H9 (cell line): ENCODE results near the gene ARHGAP26. TPM values are rescaled to one million over a fixed set of nuclear protein-coding genes. Genes with fewer than 3 reads are reported as not detected.

Source experiments
- DNase-seq: peaks from one replicate; pipeline ENCODE4 v3.0.0-alpha.2; 2017
- H2AFZ ChIP-seq: one replicate; pipeline ENCODE4 v1.6.1; 2013; ENCODE audit warnings: mild to moderate bottlenecking, low read length, control low read depth, moderate library complexity
- H2AK5ac ChIP-seq: 2 replicates; pipeline ENCODE4 v1.6.1; 2013; ENCODE audit warnings: low read length, control low read depth, mixed read lengths; ENCODE audit not compliant: insufficient read length
- H2BK120ac ChIP-seq: one replicate; pipeline ENCODE4 v1.6.1; 2013; ENCODE audit warnings: low read depth, mild to moderate bottlenecking, low read length, control low read depth, inconsistent platforms; ENCODE audit not compliant: poor library complexity, severe bottlenecking
- H2BK12ac ChIP-seq: 2 replicates; pipeline ENCODE4 v1.6.1; 2013; ENCODE audit warnings: low read length, control low read depth, mixed read lengths, low read depth; ENCODE audit not compliant: insufficient read length
- H2BK15ac ChIP-seq: 2 replicates; pipeline ENCODE4 v1.6.1; 2013; ENCODE audit warnings: low read depth, low read length, control low read depth
- H2BK20ac ChIP-seq: one replicate; pipeline ENCODE4 v1.6.1; 2013; ENCODE audit warnings: low read depth, mild to moderate bottlenecking, low read length, control low read depth, inconsistent platforms; ENCODE audit not compliant: poor library complexity, severe bottlenecking
- H2BK5ac ChIP-seq: 2 replicates; pipeline ENCODE4 v1.6.1; 2013; ENCODE audit warnings: low read length, control low read depth, mixed read lengths; ENCODE audit not compliant: insufficient read length
- H3K14ac ChIP-seq: 2 replicates; pipeline ENCODE4 v1.6.1; 2013; ENCODE audit warnings: low read length, control low read depth; ENCODE audit not compliant: insufficient read depth
- H3K18ac ChIP-seq: 2 replicates; pipeline ENCODE4 v1.6.1; 2013; ENCODE audit warnings: low read depth, mild to moderate bottlenecking, mixed read lengths, low read length, control low read depth; ENCODE audit not compliant: insufficient read length
- H3K23ac ChIP-seq: 2 replicates; pipeline ENCODE4 v1.6.1; 2013; ENCODE audit warnings: low read length, control low read depth, mixed read lengths, low read depth; ENCODE audit not compliant: insufficient read length
- H3K23me2 ChIP-seq: 2 replicates; pipeline ENCODE4 v1.6.1; 2013; ENCODE audit warnings: low read depth, mild to moderate bottlenecking, mixed read lengths, low read length, control low read depth; ENCODE audit not compliant: insufficient read length, poor library complexity, severe bottlenecking
- H3K27ac ChIP-seq: 2 replicates; pipeline ENCODE4 v1.5.1; 2013; ENCODE audit warnings: low read length, control low read depth, mixed read lengths, low read depth; ENCODE audit not compliant: insufficient read length
- H3K27me3 ChIP-seq: 2 replicates; pipeline ENCODE4 v1.6.1; 2013; ENCODE audit warnings: low read length, control low read depth, inconsistent platforms; ENCODE audit not compliant: insufficient read depth
- H3K4ac ChIP-seq: 2 replicates; pipeline ENCODE4 v1.6.1; 2013; ENCODE audit warnings: low read depth, mild to moderate bottlenecking, control low read depth, inconsistent platforms, low read length, moderate library complexity
- H3K4me1 ChIP-seq: 2 replicates; pipeline ENCODE4 v1.6.1; 2013; ENCODE audit warnings: low read length, control low read depth, inconsistent platforms; ENCODE audit not compliant: insufficient read depth
- H3K4me2 ChIP-seq: 2 replicates; pipeline ENCODE4 v1.6.1; 2013; ENCODE audit warnings: low read length, control low read depth, mixed read lengths; ENCODE audit not compliant: insufficient read length, insufficient read depth
- H3K56ac ChIP-seq: 2 replicates; pipeline ENCODE4 v1.6.1; 2013; ENCODE audit warnings: low read depth, mild to moderate bottlenecking, mixed read lengths, low read length, control low read depth; ENCODE audit not compliant: insufficient read length
- H3K79me1 ChIP-seq: 2 replicates; pipeline ENCODE4 v1.6.1; 2013; ENCODE audit warnings: low read depth, mild to moderate bottlenecking, moderate library complexity, low read length, control low read depth, inconsistent platforms; ENCODE audit not compliant: insufficient read depth, poor library complexity, severe bottlenecking
- H3K79me2 ChIP-seq: 2 replicates; pipeline ENCODE4 v1.6.1; 2013; ENCODE audit warnings: low read length, control low read depth, inconsistent platforms; ENCODE audit not compliant: insufficient read depth
- H3K9ac ChIP-seq: 2 replicates; pipeline ENCODE4 v1.6.1; 2013; ENCODE audit warnings: low read length, control low read depth, mixed read lengths; ENCODE audit not compliant: insufficient read length; ENCODE audit errors: extremely low read depth
- H3K9me3 ChIP-seq: one replicate; pipeline ENCODE4 v1.6.1; 2013; ENCODE audit warnings: low read depth, low read length, inconsistent platforms; ENCODE audit not compliant: control insufficient read depth
- H3T11ph ChIP-seq: one replicate; pipeline ENCODE4 v1.6.1; 2013; ENCODE audit warnings: mild to moderate bottlenecking, low read length, control low read depth, inconsistent platforms
- H4K20me1 ChIP-seq: one replicate; pipeline ENCODE4 v1.6.1; 2013; ENCODE audit not compliant: control insufficient read depth, insufficient read length, insufficient read depth
- H4K5ac ChIP-seq: 2 replicates; pipeline ENCODE4 v1.6.1; 2013; ENCODE audit warnings: low read depth, mild to moderate bottlenecking, mixed read lengths, low read length, control low read depth; ENCODE audit not compliant: insufficient read length
- H4K8ac ChIP-seq: replicated peaks from 2 replicates; pipeline ENCODE4 v1.6.1; 2013; ENCODE audit warnings: low read length, control low read depth, mixed read lengths, low read depth; ENCODE audit not compliant: insufficient read length
- H4K91ac ChIP-seq: 2 replicates; pipeline ENCODE4 v1.6.1; 2013; ENCODE audit warnings: low read depth, mild to moderate bottlenecking, moderate library complexity, mixed read lengths, low read length, control low read depth; ENCODE audit not compliant: insufficient read length
- H3K27ac Mint-ChIP-seq, 3 experiments: 2 replicates in 2 of 3; 3 replicates in 1 of 3; pipeline ENCODE4 v1.8.0; 2020 to 2021; ENCODE audit warnings: mixed read lengths in 3 of 3, mild to moderate bottlenecking in 1 of 3, moderate library complexity in 1 of 3
- H3K27me3 Mint-ChIP-seq: 2 replicates; pipeline ENCODE4 v1.8.0; 2021; ENCODE audit warnings: low read depth, mild to moderate bottlenecking, moderate library complexity, mixed read lengths
- H3K36me3 Mint-ChIP-seq, 3 experiments: 2 replicates in 2 of 3; 3 replicates in 1 of 3; pipeline ENCODE4 v1.8.0; 2020 to 2021; ENCODE audit warnings: low read depth in 3 of 3, mixed read lengths in 3 of 3; ENCODE audit not compliant: insufficient read depth in 1 of 3
- H3K4me1 Mint-ChIP-seq, 2 experiments: 2 replicates each; pipeline ENCODE4 v1.8.0; 2020; ENCODE audit warnings: mixed read lengths in 2 of 2
- H3K4me3 Mint-ChIP-seq, 2 experiments: 2 replicates in 1 of 2; 3 replicates in 1 of 2; pipeline ENCODE4 v1.8.0; 2020 to 2021; ENCODE audit warnings: mild to moderate bottlenecking in 2 of 2, mixed read lengths in 2 of 2, moderate library complexity in 1 of 2
- H3K9me3 Mint-ChIP-seq, 2 experiments: 2 replicates in 1 of 2; 3 replicates in 1 of 2; pipeline ENCODE4 v1.8.0; 2020; ENCODE audit warnings: mild to moderate bottlenecking in 2 of 2, mixed read lengths in 2 of 2, moderate library complexity in 1 of 2
- WGBS: extraction: QIAGEN DNeasy Blood & Tissue Kit; methylation state at CpG from one replicate; pipeline ENCODE4 v1.1.7; 2013; ENCODE audit warnings: missing lambda C conversion rate, low lambda C conversion rate, mixed read lengths; ENCODE audit not compliant: insufficient read length; ENCODE audit errors: extremely low coverage; 5-methylcytosine and 5-hydroxymethylcytosine counted together
- total RNA-seq: library from RNA; stranded (reverse); gene quantifications from 2 replicates; pipeline ENCODE4 v1.2.1, GENCODE V29; 2021
- TF ChIP-seq, protein P1 (sequence below): fragments of 200-600 bp; sonication (generic); conservative IDR thresholded peaks from 3 replicates; pipeline ENCODE4 v1.8.0; 2021; ENCODE audit warnings: antibody characterized with exemption, mild to moderate bottlenecking

ARHGAP26 gene
- total RNA-seq, 1 experiment from 2014 or later: 13.8 TPM

DNA sequence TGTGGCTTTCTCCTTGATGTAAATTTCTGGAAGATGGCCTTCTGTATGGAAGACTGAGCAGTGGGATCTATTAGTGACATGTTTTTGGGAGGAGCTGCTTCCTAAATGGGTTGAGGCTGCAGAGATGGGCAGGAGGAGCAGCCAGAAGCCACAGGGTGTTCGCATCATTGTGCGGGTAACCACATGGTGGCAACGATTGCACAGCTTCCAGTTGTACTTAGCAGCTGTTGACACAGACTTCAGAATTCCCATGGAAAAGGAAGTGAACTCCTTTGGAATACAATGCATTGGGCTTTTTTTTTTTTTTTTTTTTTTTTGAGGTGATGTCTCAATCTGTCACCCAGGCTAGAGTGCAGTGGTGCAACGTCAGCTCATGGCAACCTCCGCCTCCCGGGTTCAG lies 336.0 kb downstream of the ARHGAP26 start:
- Mint-ChIP-seq H3K27me3 (no peaks in the 10 kb centered on the region), H3K9me3 (no peaks in the 10 kb centered on the region), H3K27ac (no peak overlapping the region), H3K4me3 (no peak overlapping the region), H3K36me3 (peaks cover 0 to 3% (median 1%) of the 10 kb centered on the region in 3 experiments; a peak in 4 of 7 replicates), H3K4me1 (peaks cover 19 to 20% of the 10 kb centered on the region in 2 experiments)
- H3K23me2 ChIP-seq: no peaks in the 10 kb centered on the region
- no peak overlapping the region for H2BK12ac ChIP-seq
- no peaks in the 10 kb centered on the region for H3K79me1 ChIP-seq
- DNase-seq: no peak
- no peak overlapping the region for H3K56ac ChIP-seq
- H4K91ac ChIP-seq: no peak overlapping the region
- H2BK15ac ChIP-seq: no peak overlapping the region
- H3T11ph ChIP-seq: no peak overlapping the region
- H3K27me3 ChIP-seq: no peaks in the 10 kb centered on the region
- no peak overlapping the region for H2AFZ ChIP-seq
- peaks cover 5% of the 10 kb centered on the region; the same call in 1 of the 2 replicates for H3K4me1 ChIP-seq
- H3K4me2 ChIP-seq: no peak overlapping the region
- no peaks in the 10 kb centered on the region for H3K9me3 ChIP-seq
- H2BK5ac ChIP-seq: no peak overlapping the region
- no peaks in the 10 kb centered on the region for H3K79me2 ChIP-seq
- no peak overlapping the region for H3K9ac ChIP-seq
- H2BK120ac ChIP-seq: no peak overlapping the region
- no CpG with 5 or more reads among the region's 6 CpGs for WGBS
- no peak overlapping the region for H3K4ac ChIP-seq
- no peak overlapping the region for H3K27ac ChIP-seq
- no peak overlapping the region for H4K5ac ChIP-seq
- H3K23ac ChIP-seq: no peak overlapping the region
- no peak overlapping the region for H3K18ac ChIP-seq
- no peak overlapping the region for H2AK5ac ChIP-seq
- TF ChIP-seq, protein P1, sequence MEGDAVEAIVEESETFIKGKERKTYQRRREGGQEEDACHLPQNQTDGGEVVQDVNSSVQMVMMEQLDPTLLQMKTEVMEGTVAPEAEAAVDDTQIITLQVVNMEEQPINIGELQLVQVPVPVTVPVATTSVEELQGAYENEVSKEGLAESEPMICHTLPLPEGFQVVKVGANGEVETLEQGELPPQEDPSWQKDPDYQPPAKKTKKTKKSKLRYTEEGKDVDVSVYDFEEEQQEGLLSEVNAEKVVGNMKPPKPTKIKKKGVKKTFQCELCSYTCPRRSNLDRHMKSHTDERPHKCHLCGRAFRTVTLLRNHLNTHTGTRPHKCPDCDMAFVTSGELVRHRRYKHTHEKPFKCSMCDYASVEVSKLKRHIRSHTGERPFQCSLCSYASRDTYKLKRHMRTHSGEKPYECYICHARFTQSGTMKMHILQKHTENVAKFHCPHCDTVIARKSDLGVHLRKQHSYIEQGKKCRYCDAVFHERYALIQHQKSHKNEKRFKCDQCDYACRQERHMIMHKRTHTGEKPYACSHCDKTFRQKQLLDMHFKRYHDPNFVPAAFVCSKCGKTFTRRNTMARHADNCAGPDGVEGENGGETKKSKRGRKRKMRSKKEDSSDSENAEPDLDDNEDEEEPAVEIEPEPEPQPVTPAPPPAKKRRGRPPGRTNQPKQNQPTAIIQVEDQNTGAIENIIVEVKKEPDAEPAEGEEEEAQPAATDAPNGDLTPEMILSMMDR: peak; percentile 40; the same call in 2 of the 3 replicates
- no peak overlapping the region for H4K8ac ChIP-seq
- H4K20me1 ChIP-seq: no peaks in the 10 kb centered on the region
- no peak overlapping the region for H3K14ac ChIP-seq
- no peak overlapping the region for H2BK20ac ChIP-seq
